Loucy (cell line): ENCODE data around the gene SSC4D.

Source experiments
- CTCF ChIP-seq: fragments of 200-600 bp; sonication (generic); conservative IDR thresholded peaks from 2 replicates; pipeline ENCODE4 v1.5.1; 2014; ENCODE audit warnings: mild to moderate bottlenecking, antibody characterized with exemption, low read length
- EZH2phosphoT487 ChIP-seq: fragments of 200-600 bp; IDR thresholded peaks from 2 replicates; pipeline ENCODE4 v1.6.1; 2018; ENCODE audit warnings: antibody characterized with exemption, mild to moderate bottlenecking, moderate library complexity, borderline replicate concordance

GRCh38 chr7:76352193-76352592, 57.3 kb downstream of the SSC4D start:
- TF ChIP-seq CTCF: no peak
- TF ChIP-seq EZH2phosphoT487: no peak
